HUES64 (cell line): Measurements from ENCODE around the gene PPP1R10.

ENCODE experiments used
- H3K27ac ChIP-seq: 2 replicates; pipeline ENCODE4 v1.7.0; 2013; ENCODE audit warnings: low read depth, low read length, inconsistent platforms
- H3K27me3 ChIP-seq: 2 replicates; pipeline ENCODE4 v1.6.1; 2013; ENCODE audit warnings: mild to moderate bottlenecking, low read length; ENCODE audit not compliant: insufficient read depth
- H3K36me3 ChIP-seq: 2 replicates; pipeline ENCODE4 v1.6.1; 2013; ENCODE audit warnings: mild to moderate bottlenecking, low read length; ENCODE audit not compliant: insufficient read depth
- H3K4me1 ChIP-seq: 2 replicates; pipeline ENCODE4 v1.6.1; 2013; ENCODE audit warnings: mild to moderate bottlenecking, low read length, moderate library complexity; ENCODE audit not compliant: insufficient read depth
- H3K4me3 ChIP-seq: 2 replicates; pipeline ENCODE4 v1.5.1; 2013; ENCODE audit warnings: mild to moderate bottlenecking, low read length, moderate library complexity
- H3K9ac ChIP-seq: 2 replicates; pipeline ENCODE4 v1.6.1; 2013; ENCODE audit warnings: mild to moderate bottlenecking, low read depth, low read length
- H3K9me3 ChIP-seq: 2 replicates; pipeline ENCODE4 v1.6.1; 2013; ENCODE audit warnings: low read depth, low read length; ENCODE audit not compliant: insufficient read depth
- WGBS: fragments of 150-250, 120-280 bp; methylation state at CpG from one replicate; pipeline ENCODE4 v1.1.7; 2013; ENCODE audit warnings: missing lambda C conversion rate; 5-methylcytosine and 5-hydroxymethylcytosine counted together

PPP1R10 gene

GRCh38 chr6:30570263-30570662 lies 46.8 kb downstream of the PPP1R10 start:
- Histone ChIP-seq H3K9ac (no peak overlapping the region), H3K4me1 (peaks cover 6% of the 10 kb centered on the region), H3K27me3 (peaks cover 9% of the 10 kb centered on the region; the same call in 1 of the 2 replicates), H3K27ac (no peak overlapping the region), H3K36me3 (peaks cover 24% of the 10 kb centered on the region), H3K4me3 (peak overlapping the region; percentile 92), H3K9me3 (no peaks in the 10 kb centered on the region)
- WGBS = 79% methylated on average over 1 of the region's 1 CpG

- Histone ChIP-seq H3K27ac (no peak overlapping the region), H3K36me3 (peaks cover 17% of the 10 kb centered on the region), H3K4me3 (no peak overlapping the region), H3K9me3 (no peaks in the 10 kb centered on the region), H3K9ac (no peak overlapping the region), H3K4me1 (peaks cover 6% of the 10 kb centered on the region), H3K27me3 (peaks cover 9% of the 10 kb centered on the region; the same call in 1 of the 2 replicates)
- WGBS = 76% methylated on average over 3 of the region's 3 CpGs
Observed at GRCh38 chr6:30568245-30568644, 48.8 kb downstream of the PPP1R10 start.

GRCh38 chr6:30565772-30566171 lies 51.3 kb downstream of the PPP1R10 start:
- no peak overlapping the region for H3K9ac ChIP-seq
- H3K4me3 ChIP-seq = no peak overlapping the region
- no peaks in the 10 kb centered on the region for H3K4me1 ChIP-seq
- peaks cover 29% of the 10 kb centered on the region for H3K36me3 ChIP-seq
- no peaks in the 10 kb centered on the region for H3K9me3 ChIP-seq
- no peak overlapping the region for H3K27ac ChIP-seq
- peaks cover 9% of the 10 kb centered on the region; the same call in 1 of the 2 replicates for H3K27me3 ChIP-seq

DNA sequence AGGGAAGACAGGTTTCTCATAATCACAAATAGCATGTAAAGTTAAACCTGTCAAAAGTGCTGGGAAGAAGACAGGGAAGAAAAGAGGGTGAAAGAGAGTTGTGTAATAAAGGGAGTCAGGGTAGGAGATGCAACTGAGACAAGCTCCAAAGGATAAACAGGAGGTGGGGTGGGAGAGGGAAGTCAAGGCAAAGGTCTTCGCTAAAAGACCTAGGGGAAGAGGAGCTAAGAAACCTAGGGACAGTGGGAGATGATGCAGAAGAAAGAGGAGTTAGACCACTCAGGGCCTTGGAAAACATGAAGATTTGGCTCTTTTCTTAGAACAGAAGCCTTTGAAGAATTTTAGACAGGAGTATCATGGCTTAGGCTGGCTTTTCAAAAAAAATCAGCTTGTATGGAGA lies 52.9 kb downstream of the PPP1R10 start:
- no peaks in the 10 kb centered on the region for H3K27me3 ChIP-seq
- no peak overlapping the region for H3K9ac ChIP-seq
- no peaks in the 10 kb centered on the region for H3K9me3 ChIP-seq
- WGBS = 95% methylated on average over 1 of the region's 1 CpG
- H3K4me3 ChIP-seq = no peak overlapping the region
- peaks cover 36% of the 10 kb centered on the region for H3K36me3 ChIP-seq
- H3K27ac ChIP-seq = no peak overlapping the region
- no peaks in the 10 kb centered on the region for H3K4me1 ChIP-seq

GRCh38 chr6:30562470-30563425 lies 54.3 kb downstream of the PPP1R10 start:
- Histone ChIP-seq H3K4me1 (peaks cover 3% of the 10 kb centered on the region; the same call in 1 of the 2 replicates), H3K36me3 (peaks cover 43% of the 10 kb centered on the region), H3K27me3 (no peaks in the 10 kb centered on the region), H3K27ac (no peak overlapping the region), H3K4me3 (no peak overlapping the region), H3K9ac (no peak overlapping the region), H3K9me3 (no peaks in the 10 kb centered on the region)
- 96% methylated on average over 14 of the region's 14 CpGs for WGBS

DNA sequence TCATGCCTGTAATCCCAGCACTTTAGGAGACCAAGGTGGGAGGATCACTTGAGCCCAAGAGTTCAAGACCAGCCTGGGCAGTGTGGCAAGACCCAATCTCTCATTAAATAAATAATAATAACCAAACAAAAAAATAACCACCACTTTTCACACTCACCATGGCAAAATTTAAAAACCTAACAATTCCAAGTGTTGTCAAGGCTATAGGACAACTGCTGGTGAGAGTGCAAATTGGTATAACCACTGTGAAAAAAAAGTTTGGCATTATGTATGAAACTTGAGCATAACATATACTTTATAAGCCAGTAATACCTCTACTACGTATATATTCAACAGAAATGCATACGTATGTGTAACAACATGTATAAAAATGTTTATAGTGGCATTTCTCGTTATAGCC lies 56.1 kb downstream of the PPP1R10 start:
- Histone ChIP-seq H3K36me3 (peaks cover 43% of the 10 kb centered on the region), H3K27ac (no peak overlapping the region), H3K9ac (no peak overlapping the region), H3K27me3 (no peaks in the 10 kb centered on the region), H3K4me1 (peaks cover 3% of the 10 kb centered on the region; the same call in 1 of the 2 replicates), H3K4me3 (no peak overlapping the region), H3K9me3 (no peaks in the 10 kb centered on the region)
- WGBS = no CpG with 5 or more reads among the region's 3 CpGs

DNA sequence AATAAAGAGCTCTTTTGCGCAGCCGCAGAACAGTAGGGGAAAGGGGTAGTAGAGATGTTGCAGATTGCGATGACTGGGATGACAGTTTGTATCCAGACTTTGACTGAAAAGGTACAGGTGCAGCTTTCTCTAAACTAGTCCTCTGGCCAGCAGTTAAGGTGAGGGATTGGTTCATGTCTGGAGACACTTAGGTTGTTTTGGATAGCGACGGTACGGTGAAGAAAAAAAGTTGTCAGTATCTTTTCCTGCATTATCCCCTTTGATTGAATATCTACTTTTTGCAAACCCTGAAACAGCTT lies 59.4 kb downstream of the PPP1R10 start:
- peak overlapping the region; percentile 99 for H3K27ac ChIP-seq
- no peaks in the 10 kb centered on the region for H3K9me3 ChIP-seq
- no peaks in the 10 kb centered on the region for H3K27me3 ChIP-seq
- peak overlapping the region; percentile 81 for H3K4me3 ChIP-seq
- H3K4me1 ChIP-seq = peaks cover 9% of the 10 kb centered on the region; the same call in 1 of the 2 replicates
- peaks cover 53% of the 10 kb centered on the region for H3K36me3 ChIP-seq
- H3K9ac ChIP-seq = peak overlapping the region; percentile 87
- 10% methylated on average over 6 of the region's 6 CpGs for WGBS

DNA sequence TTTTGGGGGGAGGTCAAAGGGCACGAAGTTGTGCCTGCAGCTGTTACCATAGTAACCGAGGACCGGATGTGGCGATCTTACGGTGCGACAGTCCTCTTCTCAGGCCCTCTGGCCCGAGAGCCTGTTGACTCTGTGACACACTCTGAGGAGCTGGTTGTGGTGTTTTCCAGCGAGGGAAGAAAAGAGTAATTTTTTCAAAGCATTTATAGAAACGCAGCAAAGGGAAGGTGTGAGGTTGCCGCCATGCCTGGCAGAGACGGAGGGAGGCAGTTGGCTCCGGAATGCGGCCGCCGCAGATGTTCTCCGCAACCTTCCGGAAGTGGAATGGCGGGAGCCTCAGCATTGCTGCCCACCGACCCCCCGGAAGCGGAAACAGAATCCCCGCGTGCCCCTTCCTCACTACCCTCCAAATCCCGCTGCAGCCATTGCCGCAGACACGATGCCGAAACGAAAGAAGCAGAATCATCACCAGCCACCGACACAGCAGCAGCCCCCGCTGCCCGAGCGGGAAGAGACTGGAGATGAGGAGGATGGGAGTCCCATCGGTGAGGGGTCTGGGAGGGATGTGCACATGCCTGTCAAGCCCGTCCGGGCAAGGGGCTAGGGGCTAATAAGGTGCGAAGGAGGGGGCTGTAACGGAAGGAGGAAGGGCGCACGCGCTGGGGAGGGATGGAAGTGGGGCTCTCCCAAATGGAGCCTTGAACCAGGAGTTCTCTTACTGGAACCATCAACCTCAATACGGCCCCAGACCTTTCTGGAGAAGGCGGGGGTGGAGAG lies 59.9 kb downstream of the PPP1R10 start, which contains the start of gene PRR3:
PRR3 (plus strand) TSS at position 390 of the 777 bp plus-strand sequence; CDS start at position 440, 50 bp downstream.
- under 1% methylated on average over 42 of the region's 42 CpGs for WGBS
- Histone ChIP-seq H3K27me3 (no peaks in the 10 kb centered on the region), H3K9me3 (no peaks in the 10 kb centered on the region), H3K4me1 (peaks cover 9% of the 10 kb centered on the region; the same call in 1 of the 2 replicates), H3K9ac (peak within 1 kb of the TSS; percentile 87), H3K36me3 (peaks cover 53% of the 10 kb centered on the region), H3K27ac (peak within 1 kb of the TSS; percentile 99), H3K4me3 (peak within 1 kb of the TSS; percentile 81)

- WGBS = under 1% methylated on average over 71 of the region's 71 CpGs
- H3K36me3 ChIP-seq = peaks cover 53% of the 10 kb centered on the region
- no peaks in the 10 kb centered on the region for H3K27me3 ChIP-seq
- H3K4me3 ChIP-seq = peak within 1 kb of the TSS; percentile 81
- H3K27ac ChIP-seq = peak within 1 kb of the TSS; percentile 99
- H3K4me1 ChIP-seq = peaks cover 9% of the 10 kb centered on the region; the same call in 1 of the 2 replicates
- peak within 1 kb of the TSS; percentile 87 for H3K9ac ChIP-seq
- no peaks in the 10 kb centered on the region for H3K9me3 ChIP-seq
Observed at GRCh38 chr6:30556066-30556905, 60.8 kb downstream of the PPP1R10 start, which contains the start of gene GNL1. TSS of gene GNL1 (minus strand) at chr6:30556489. CDS start at chr6:30556203, 286 bp downstream.

- Histone ChIP-seq H3K9ac (peak overlapping the region; percentile 87), H3K4me3 (peak overlapping the region; percentile 81), H3K27ac (peak overlapping the region; percentile 99), H3K4me1 (peaks cover 9% of the 10 kb centered on the region; the same call in 1 of the 2 replicates), H3K36me3 (peaks cover 53% of the 10 kb centered on the region), H3K27me3 (no peaks in the 10 kb centered on the region), H3K9me3 (no peaks in the 10 kb centered on the region)
- 0% methylated on average over 12 of the region's 15 CpGs for WGBS
Observed at GRCh38 chr6:30555816-30556065, 61.3 kb downstream of the PPP1R10 start.
